ENCODE measurements around the gene FRMD7. TPM values are rescaled to one million over a fixed set of nuclear protein-coding genes. Genes with fewer than 3 reads are reported as not detected.

Gene FRMD7
- total and polyA plus RNA-seq, 12 donors, result 0.06 TPM; not detected in 11

DNA sequence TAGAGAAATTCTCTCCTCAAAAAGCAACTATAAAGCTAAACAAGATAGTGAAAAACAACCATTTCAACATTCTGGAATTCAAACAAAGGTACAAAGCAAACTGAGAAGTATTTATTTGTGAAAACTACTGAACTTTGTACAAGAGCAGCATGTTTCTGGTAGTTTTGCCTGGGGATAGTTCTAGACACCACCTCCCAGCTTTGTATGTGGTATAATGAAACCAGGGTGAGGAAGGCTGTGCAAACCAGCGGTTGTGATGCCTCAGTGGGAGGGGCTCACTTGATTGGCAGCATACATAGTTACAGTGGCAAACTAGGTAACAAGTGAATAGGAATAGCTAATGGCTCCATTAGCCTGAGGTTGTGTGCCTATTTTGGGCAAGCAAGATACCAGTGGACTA lies 18.6 kb upstream of the FRMD7 start:
- H3K4me3 ChIP-seq, result no peak overlapping the region
- TF ChIP-seq POLR2A (IDR thresholded peaks at IDR 0.05), result no peak
- TF ChIP-seq, protein P1, sequence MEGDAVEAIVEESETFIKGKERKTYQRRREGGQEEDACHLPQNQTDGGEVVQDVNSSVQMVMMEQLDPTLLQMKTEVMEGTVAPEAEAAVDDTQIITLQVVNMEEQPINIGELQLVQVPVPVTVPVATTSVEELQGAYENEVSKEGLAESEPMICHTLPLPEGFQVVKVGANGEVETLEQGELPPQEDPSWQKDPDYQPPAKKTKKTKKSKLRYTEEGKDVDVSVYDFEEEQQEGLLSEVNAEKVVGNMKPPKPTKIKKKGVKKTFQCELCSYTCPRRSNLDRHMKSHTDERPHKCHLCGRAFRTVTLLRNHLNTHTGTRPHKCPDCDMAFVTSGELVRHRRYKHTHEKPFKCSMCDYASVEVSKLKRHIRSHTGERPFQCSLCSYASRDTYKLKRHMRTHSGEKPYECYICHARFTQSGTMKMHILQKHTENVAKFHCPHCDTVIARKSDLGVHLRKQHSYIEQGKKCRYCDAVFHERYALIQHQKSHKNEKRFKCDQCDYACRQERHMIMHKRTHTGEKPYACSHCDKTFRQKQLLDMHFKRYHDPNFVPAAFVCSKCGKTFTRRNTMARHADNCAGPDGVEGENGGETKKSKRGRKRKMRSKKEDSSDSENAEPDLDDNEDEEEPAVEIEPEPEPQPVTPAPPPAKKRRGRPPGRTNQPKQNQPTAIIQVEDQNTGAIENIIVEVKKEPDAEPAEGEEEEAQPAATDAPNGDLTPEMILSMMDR (IDR thresholded peaks at IDR 0.05), result no peak
- no peaks in the 10 kb centered on the region for H3K9me3 ChIP-seq (replicated peaks in 1 of 3)
- intact Hi-C loops (cut with DNase I), result no loop called here
- WGBS, 4 donors, result 29 to 77% (median 43%) methylated on average over 1 of the region's 1 CpG
- H3K27me3 ChIP-seq, result peaks cover 10% of the 10 kb centered on the region
- no peaks in the 10 kb centered on the region for H3K4me1 ChIP-seq (replicated peaks in 1 of 2)
- no peak for DNase-seq
- H3K36me3 ChIP-seq (replicated peaks in 1 of 2), result no peaks in the 10 kb centered on the region
- H3K27ac ChIP-seq, result no peak overlapping the region

GRCh38 chrX:132144061-132144460 lies 16.2 kb upstream of the FRMD7 start:
- no peaks in the 10 kb centered on the region for H3K9me3 ChIP-seq (replicated peaks in 1 of 3)
- H3K4me1 ChIP-seq (replicated peaks in 1 of 2), result no peaks in the 10 kb centered on the region
- intact Hi-C loops (cut with DNase I), result no loop called here
- TF ChIP-seq, protein P1 (IDR thresholded peaks at IDR 0.05), result no peak
- no peak for TF ChIP-seq POLR2A (IDR thresholded peaks at IDR 0.05)
- H3K36me3 ChIP-seq (replicated peaks in 1 of 2), result no peaks in the 10 kb centered on the region
- H3K4me3 ChIP-seq, result no peak overlapping the region
- DNase-seq, result no peak
- H3K27ac ChIP-seq, result no peak overlapping the region
- 64 to 70% (median 69%) methylated on average over 2 of the region's 2 CpGs for WGBS, 4 donors
- peaks cover 10% of the 10 kb centered on the region for H3K27me3 ChIP-seq

DNA sequence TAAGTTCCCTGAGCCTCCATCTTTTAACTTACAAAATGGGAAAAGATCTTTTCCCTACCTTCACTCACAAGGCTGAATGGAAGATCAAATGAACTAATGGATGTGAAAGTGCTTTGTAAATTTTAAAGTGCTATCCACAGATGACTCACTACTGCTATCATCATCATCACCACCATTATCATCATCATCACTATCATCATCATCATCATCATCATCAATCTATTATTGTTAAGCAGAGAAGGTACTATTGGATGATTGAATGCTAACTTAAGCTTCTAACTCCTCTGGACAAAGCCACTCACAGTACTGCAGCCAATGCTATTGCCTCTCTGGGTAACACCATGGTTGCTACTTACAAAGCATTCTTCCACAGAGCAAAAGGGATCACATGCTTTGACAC lies 1.9 kb downstream of the FRMD7 start:
- Histone ChIP-seq H3K9me3 (replicated peaks in 1 of 3) (no peaks in the 10 kb centered on the region), H3K4me3 (no peak overlapping the region), H3K4me1 (replicated peaks in 1 of 2) (no peaks in the 10 kb centered on the region), H3K36me3 (replicated peaks in 1 of 2) (no peaks in the 10 kb centered on the region), H3K27me3 (peaks cover 23% of the 10 kb centered on the region), H3K27ac (no peak overlapping the region)
- intact Hi-C loops (cut with DNase I), result no loop called here
- TF ChIP-seq, protein P1 (IDR thresholded peaks at IDR 0.05), result no peak
- no peak for TF ChIP-seq POLR2A (IDR thresholded peaks at IDR 0.05)
- DNase-seq, result no peak

- no peaks in the 10 kb centered on the region for H3K36me3 ChIP-seq (replicated peaks in 1 of 2)
- peaks cover 4% of the 10 kb centered on the region for H3K27me3 ChIP-seq
- no peaks in the 10 kb centered on the region for H3K4me1 ChIP-seq (replicated peaks in 1 of 2)
- TF ChIP-seq, protein P1 (IDR thresholded peaks at IDR 0.05), result no peak
- TF ChIP-seq POLR2A (IDR thresholded peaks at IDR 0.05), result no peak
- WGBS, 4 donors, result 57 to 96% (median 73%) methylated on average over 4 of the region's 4 CpGs
- intact Hi-C loops (cut with DNase I), result no loop called here
- no peak overlapping the region for H3K4me3 ChIP-seq
- DNase-seq, result no peak
- no peaks in the 10 kb centered on the region for H3K9me3 ChIP-seq (replicated peaks in 1 of 3)
- no peak overlapping the region for H3K27ac ChIP-seq
Measured at GRCh38 chrX:132120913-132121312, 6.9 kb downstream of the FRMD7 start.

All from adrenal gland (tissue), 12 donors.